HFFc6 (cell line): ENCODE data around the gene HS6ST3. TPM values are rescaled to one million over a fixed set of nuclear protein-coding genes. Genes with fewer than 3 reads are reported as not detected.

Experiments used
- DNase-seq: peaks from one replicate; pipeline ENCODE4 v3.0.0-alpha.2; 2018
- H3K27ac Mint-ChIP-seq: 2 replicates; pipeline ENCODE4 v1.8.0; 2020; ENCODE audit warnings: mild to moderate bottlenecking, mixed read lengths
- H3K27me3 Mint-ChIP-seq: 2 replicates; pipeline ENCODE4 v1.8.0; 2021; ENCODE audit warnings: mild to moderate bottlenecking, moderate library complexity, mixed read lengths; ENCODE audit not compliant: insufficient read depth
- H3K36me3 Mint-ChIP-seq: 2 replicates; pipeline ENCODE4 v1.8.0; 2021; ENCODE audit warnings: low read depth, mixed read lengths
- H3K4me1 Mint-ChIP-seq: 2 replicates; pipeline ENCODE4 v1.8.0; 2020; ENCODE audit warnings: low read depth, mixed read lengths
- H3K4me3 Mint-ChIP-seq: 2 replicates; pipeline ENCODE4 v1.8.0; 2020; ENCODE audit warnings: mild to moderate bottlenecking, moderate library complexity, mixed read lengths
- H3K9me3 Mint-ChIP-seq: 2 replicates; pipeline ENCODE4 v1.8.0; 2020; ENCODE audit warnings: mild to moderate bottlenecking, mixed read lengths
- total RNA-seq, 6 experiments: library from RNA; stranded (reverse); fragmentation: NEBNext Ultra II Directional; extraction: Animal tissue kit (Norgen Biotek cat#: 25700); gene quantifications; 2 replicates in 1 of 6; 3 replicates in 5 of 6; pipeline ENCODE4 v1.2.3, GENCODE V29; 2021
- TF ChIP-seq, protein P1 (sequence below): fragments of 200-600 bp; sonication (generic); IDR thresholded peaks from 2 replicates; pipeline ENCODE4 v1.5.0; 2021; ENCODE audit warnings: antibody characterized with exemption, mild to moderate bottlenecking

Gene HS6ST3
- total RNA-seq, 6 experiments from 2014 or later: not detected

DNA sequence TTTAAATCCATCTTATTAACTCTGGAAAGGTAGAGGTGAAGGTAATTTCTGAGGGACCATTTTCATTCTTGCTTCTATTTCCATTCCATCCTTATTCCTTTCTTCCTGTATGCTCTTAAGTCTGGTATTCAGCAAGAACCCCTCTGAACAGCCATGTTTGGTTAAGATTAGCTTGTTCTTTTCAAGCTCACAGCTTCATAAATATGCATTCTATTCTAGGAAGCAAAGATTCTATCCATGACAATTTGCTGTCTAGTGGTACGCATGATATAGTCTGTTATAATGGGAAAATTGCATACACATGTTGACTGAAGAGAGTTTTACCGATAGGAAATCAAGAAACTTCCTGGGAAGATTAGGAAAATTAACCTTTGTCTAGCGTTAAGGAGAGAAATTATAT is 218.7 kb downstream of the HS6ST3 start:
- Mint-ChIP-seq H3K4me1 (no peaks in the 10 kb centered on the region), H3K4me3 (no peak overlapping the region), H3K9me3 (peaks cover 40% of the 10 kb centered on the region), H3K27ac (no peak overlapping the region), H3K27me3 (no peaks in the 10 kb centered on the region), H3K36me3 (no peaks in the 10 kb centered on the region)
- TF ChIP-seq, protein P1, sequence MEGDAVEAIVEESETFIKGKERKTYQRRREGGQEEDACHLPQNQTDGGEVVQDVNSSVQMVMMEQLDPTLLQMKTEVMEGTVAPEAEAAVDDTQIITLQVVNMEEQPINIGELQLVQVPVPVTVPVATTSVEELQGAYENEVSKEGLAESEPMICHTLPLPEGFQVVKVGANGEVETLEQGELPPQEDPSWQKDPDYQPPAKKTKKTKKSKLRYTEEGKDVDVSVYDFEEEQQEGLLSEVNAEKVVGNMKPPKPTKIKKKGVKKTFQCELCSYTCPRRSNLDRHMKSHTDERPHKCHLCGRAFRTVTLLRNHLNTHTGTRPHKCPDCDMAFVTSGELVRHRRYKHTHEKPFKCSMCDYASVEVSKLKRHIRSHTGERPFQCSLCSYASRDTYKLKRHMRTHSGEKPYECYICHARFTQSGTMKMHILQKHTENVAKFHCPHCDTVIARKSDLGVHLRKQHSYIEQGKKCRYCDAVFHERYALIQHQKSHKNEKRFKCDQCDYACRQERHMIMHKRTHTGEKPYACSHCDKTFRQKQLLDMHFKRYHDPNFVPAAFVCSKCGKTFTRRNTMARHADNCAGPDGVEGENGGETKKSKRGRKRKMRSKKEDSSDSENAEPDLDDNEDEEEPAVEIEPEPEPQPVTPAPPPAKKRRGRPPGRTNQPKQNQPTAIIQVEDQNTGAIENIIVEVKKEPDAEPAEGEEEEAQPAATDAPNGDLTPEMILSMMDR: no peak
- no peak for DNase-seq

DNA sequence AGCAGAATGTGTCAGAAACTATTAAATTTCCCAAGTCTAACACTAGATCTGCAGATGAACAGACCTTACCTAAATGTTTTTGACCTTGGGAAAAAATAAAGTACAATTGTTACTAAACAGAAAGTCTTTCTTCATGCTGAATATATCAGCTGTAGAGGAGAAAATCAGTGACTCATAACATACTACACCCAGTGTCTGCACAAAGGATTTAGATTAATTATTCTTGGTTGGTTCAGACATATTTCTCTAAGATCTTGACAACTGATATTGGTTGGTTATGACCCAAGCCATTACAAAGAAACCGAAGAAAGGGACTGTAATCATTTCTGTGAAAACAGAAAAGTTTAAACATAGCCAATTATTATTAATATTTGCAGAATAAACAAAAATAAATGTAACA is 225.1 kb downstream of the HS6ST3 start:
- Mint-ChIP-seq H3K27ac (no peak overlapping the region), H3K27me3 (no peaks in the 10 kb centered on the region), H3K9me3 (peaks cover 15% of the 10 kb centered on the region), H3K4me1 (no peaks in the 10 kb centered on the region), H3K4me3 (no peak overlapping the region), H3K36me3 (no peaks in the 10 kb centered on the region; the same call in 1 of the 2 replicates)
- TF ChIP-seq, protein P1: no peak
- DNase-seq: no peak

GRCh38 chr13:96338030-96338429 is 248.1 kb downstream of the HS6ST3 start:
- Mint-ChIP-seq H3K4me3 (no peak overlapping the region), H3K27me3 (no peaks in the 10 kb centered on the region), H3K9me3 (peaks cover 43% of the 10 kb centered on the region), H3K36me3 (no peaks in the 10 kb centered on the region), H3K27ac (no peak overlapping the region), H3K4me1 (no peaks in the 10 kb centered on the region)
- TF ChIP-seq, protein P1: no peak
- DNase-seq: no peak

GRCh38 chr13:96342286-96342685 is 252.4 kb downstream of the HS6ST3 start:
- TF ChIP-seq, protein P1: no peak
- no peaks in the 10 kb centered on the region for H3K4me1 Mint-ChIP-seq
- no peak overlapping the region for H3K27ac Mint-ChIP-seq
- no peaks in the 10 kb centered on the region for H3K36me3 Mint-ChIP-seq
- H3K9me3 Mint-ChIP-seq: peaks cover 40% of the 10 kb centered on the region
- H3K4me3 Mint-ChIP-seq: no peak overlapping the region
- no peak for DNase-seq
- no peaks in the 10 kb centered on the region; the same call in 1 of the 2 replicates for H3K27me3 Mint-ChIP-seq

DNA sequence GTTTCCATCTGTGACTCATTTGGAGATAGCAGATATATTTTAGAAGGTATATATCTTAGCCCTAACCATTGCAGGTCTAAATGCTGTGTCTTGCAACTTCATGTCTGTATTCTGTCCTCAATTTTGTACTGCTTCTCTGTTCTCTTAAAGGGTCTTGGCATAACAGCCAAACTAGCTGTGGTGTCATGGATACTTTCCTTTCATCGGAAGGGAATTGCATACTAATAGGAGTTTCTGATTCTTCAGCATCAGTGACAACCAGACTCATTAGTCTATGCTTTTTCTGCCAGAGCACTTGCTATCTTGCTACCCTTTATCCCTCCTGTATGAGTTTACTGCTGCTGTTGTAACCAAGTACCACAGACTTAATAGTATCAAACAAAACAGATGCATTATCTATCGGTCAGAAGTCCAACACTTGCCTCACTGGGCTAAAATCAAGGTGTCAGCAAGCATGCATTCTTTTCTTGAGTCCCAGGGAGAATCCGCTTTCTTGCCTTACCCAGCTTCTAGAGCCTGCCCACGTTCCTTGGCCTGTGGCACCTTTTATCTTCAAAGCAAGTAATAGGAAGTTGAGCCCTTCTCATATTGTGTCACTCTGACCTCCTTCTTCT is 253.1 kb downstream of the HS6ST3 start:
- H3K36me3 Mint-ChIP-seq: no peaks in the 10 kb centered on the region
- no peak for DNase-seq
- no peak overlapping the region for H3K4me3 Mint-ChIP-seq
- no peaks in the 10 kb centered on the region for H3K4me1 Mint-ChIP-seq
- H3K27me3 Mint-ChIP-seq: no peaks in the 10 kb centered on the region; the same call in 1 of the 2 replicates
- H3K27ac Mint-ChIP-seq: no peak overlapping the region
- TF ChIP-seq, protein P1: no peak
- peaks cover 43% of the 10 kb centered on the region for H3K9me3 Mint-ChIP-seq
